K562 (cell line): ENCODE results near the gene IMPDH2. TPM values are rescaled to one million over a fixed set of nuclear protein-coding genes. Genes with fewer than 3 reads are reported as not detected.

Experiments used
- GABPB2 ChIP-seq: fragments of 250-450 bp; sonication (Bioruptor Pico); conservative IDR thresholded peaks from 2 replicates; pipeline ENCODE4 v1.5.1; 2021; ENCODE audit warnings: mild to moderate bottlenecking
- NRF1 ChIP-seq, 2 experiments: fragments of 450-650 bp; IDR thresholded peaks in 1 of 2; conservative IDR thresholded peaks in 1 of 2; 2 replicates each; pipeline ENCODE4 v1.6.1; 2014; ENCODE audit warnings: mild to moderate bottlenecking in 2 of 2
- polyA plus RNA-seq, 8 experiments: library from polyadenylated mRNA; depleted of rRNA in 4 of 8; stranded (reverse) in 5 of 8; unstranded in 3 of 8; fragments of >200 nt; fragmentation: Nextera tagmentation in 2 of 8; fragmentation: Illumina TruSeq in 1 of 8; extraction: Ambion mirVana in 2 of 8; extraction: Trizol in 1 of 8; gene quantifications; 2 replicates each; pipeline versions ENCODE4 v1.2.1 to v1.2.3, GENCODE V29; 2011 to 2014; ENCODE audit warnings: inconsistent platforms in 1 of 8, missing spikeins in 1 of 8
- total RNA-seq, 7 experiments: library from RNA; depleted of rRNA in 6 of 7; stranded (reverse); fragments of >200 nt in 6 of 7; fragmentation: Illumina TruSeq in 2 of 7; extraction: Trizol in 2 of 7; gene quantifications; 2 replicates each; pipeline versions ENCODE4 v1.2.1 to v1.2.3, GENCODE V29; 2011 to 2021; ENCODE audit warnings: low replicate concordance in 1 of 7
- TF ChIP-seq, protein P1 (sequence below), 2 experiments: IDR thresholded peaks in 1 of 2; conservative IDR thresholded peaks in 1 of 2; 2 replicates each; pipeline ENCODE4 v1.6.1; 2016; ENCODE audit warnings: low read depth in 2 of 2, mild to moderate bottlenecking in 1 of 2, missing compliant biosample characterization in 1 of 2, missing genetic modification characterization in 1 of 2, moderate library complexity in 1 of 2
- TF ChIP-seq, protein P2 (sequence below): IDR thresholded peaks from 2 replicates; pipeline ENCODE4 v1.6.1; 2011; ENCODE audit not compliant: insufficient read length; ENCODE audit errors: extremely low read depth
- TF ChIP-seq, protein P3 (sequence below), 2 experiments: fragments of 450-650 bp; formaldehyde crosslinking in 1 of 2; IDR thresholded peaks; 2 replicates each; pipeline versions ENCODE4 v1.4.0 to v1.6.1; 2014 to 2020; ENCODE audit warnings: mild to moderate bottlenecking in 2 of 2, borderline replicate concordance in 1 of 2, low read depth in 1 of 2

The IMPDH2 gene
- total and polyA plus RNA-seq, 9 of the 15 experiments (the other 6 are each of a cell fraction or from before 2014, with no cell fraction given) = 318 to 507 (median 366) TPM

DNA sequence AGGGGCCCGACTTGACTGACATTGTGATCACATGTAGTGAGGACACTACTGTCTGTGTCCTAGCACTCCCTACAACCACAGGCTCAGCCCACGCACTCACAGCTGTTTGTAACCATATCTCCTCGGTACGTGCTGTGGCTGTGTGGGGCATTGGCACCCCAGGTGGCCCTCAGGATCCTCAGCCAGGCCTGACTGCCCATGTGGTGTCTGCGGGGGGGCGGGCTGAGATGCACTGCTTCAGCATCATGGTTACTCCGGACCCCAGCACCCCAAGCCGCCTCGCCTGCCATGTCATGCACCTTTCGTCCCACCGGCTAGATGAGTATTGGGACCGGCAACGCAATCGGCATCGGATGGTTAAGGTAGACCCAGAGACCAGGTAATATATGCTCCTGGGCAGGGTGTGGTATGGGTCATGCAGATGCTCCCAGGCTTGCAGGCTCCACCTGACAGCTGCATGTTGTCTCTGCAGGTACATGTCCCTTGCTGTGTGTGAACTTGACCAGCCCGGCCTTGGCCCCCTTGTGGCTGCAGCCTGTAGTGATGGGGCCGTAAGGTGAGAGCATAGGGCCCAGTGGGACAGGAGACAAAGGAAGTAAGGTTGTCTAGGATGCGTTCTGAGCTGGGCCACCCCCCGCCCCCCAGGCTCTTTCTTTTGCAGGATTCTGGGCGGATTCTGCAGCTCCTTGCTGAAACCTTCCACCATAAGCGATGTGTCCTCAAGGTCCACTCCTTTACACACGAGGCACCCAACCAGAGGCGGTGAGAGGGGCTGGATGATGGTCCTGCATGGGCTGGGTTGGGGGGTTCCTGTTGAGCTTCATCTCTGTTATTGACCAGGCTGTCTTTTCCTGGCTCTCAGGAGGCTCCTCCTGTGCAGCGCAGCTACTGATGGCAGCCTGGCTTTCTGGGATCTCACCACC lies 15.2 kb downstream of the IMPDH2 start (continued):
- TF ChIP-seq GABPB2 = no peak
- no peak for TF ChIP-seq NRF1 (conservative IDR thresholded peaks at IDR 0.05 in 1 of 2, IDR thresholded peaks at IDR 0.05 in 1 of 2)
- TF ChIP-seq, protein P1, sequence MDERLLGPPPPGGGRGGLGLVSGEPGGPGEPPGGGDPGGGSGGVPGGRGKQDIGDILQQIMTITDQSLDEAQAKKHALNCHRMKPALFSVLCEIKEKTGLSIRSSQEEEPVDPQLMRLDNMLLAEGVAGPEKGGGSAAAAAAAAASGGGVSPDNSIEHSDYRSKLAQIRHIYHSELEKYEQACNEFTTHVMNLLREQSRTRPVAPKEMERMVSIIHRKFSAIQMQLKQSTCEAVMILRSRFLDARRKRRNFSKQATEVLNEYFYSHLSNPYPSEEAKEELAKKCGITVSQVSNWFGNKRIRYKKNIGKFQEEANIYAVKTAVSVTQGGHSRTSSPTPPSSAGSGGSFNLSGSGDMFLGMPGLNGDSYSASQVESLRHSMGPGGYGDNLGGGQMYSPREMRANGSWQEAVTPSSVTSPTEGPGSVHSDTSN (CRISPR knock-in tag; IDR thresholded peaks at IDR 0.05; ENCODE audit: low read depth) = no peak
- TF ChIP-seq, protein P1 (tag; conservative IDR thresholded peaks at IDR 0.05; ENCODE audit: low read depth) = no peak
- TF ChIP-seq, protein P2, sequence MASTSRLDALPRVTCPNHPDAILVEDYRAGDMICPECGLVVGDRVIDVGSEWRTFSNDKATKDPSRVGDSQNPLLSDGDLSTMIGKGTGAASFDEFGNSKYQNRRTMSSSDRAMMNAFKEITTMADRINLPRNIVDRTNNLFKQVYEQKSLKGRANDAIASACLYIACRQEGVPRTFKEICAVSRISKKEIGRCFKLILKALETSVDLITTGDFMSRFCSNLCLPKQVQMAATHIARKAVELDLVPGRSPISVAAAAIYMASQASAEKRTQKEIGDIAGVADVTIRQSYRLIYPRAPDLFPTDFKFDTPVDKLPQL = no peak
- TF ChIP-seq, protein P3, sequence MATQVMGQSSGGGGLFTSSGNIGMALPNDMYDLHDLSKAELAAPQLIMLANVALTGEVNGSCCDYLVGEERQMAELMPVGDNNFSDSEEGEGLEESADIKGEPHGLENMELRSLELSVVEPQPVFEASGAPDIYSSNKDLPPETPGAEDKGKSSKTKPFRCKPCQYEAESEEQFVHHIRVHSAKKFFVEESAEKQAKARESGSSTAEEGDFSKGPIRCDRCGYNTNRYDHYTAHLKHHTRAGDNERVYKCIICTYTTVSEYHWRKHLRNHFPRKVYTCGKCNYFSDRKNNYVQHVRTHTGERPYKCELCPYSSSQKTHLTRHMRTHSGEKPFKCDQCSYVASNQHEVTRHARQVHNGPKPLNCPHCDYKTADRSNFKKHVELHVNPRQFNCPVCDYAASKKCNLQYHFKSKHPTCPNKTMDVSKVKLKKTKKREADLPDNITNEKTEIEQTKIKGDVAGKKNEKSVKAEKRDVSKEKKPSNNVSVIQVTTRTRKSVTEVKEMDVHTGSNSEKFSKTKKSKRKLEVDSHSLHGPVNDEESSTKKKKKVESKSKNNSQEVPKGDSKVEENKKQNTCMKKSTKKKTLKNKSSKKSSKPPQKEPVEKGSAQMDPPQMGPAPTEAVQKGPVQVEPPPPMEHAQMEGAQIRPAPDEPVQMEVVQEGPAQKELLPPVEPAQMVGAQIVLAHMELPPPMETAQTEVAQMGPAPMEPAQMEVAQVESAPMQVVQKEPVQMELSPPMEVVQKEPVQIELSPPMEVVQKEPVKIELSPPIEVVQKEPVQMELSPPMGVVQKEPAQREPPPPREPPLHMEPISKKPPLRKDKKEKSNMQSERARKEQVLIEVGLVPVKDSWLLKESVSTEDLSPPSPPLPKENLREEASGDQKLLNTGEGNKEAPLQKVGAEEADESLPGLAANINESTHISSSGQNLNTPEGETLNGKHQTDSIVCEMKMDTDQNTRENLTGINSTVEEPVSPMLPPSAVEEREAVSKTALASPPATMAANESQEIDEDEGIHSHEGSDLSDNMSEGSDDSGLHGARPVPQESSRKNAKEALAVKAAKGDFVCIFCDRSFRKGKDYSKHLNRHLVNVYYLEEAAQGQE (IDR thresholded peaks at IDR 0.05; ENCODE audit: borderline replicate concordance) = peak; percentile 4; the same call in 1 of the 2 replicates
- TF ChIP-seq, protein P3 (CRISPR knock-in tag; IDR thresholded peaks at IDR 0.05; ENCODE audit: low read depth) = no peak
